NCI-H2227 (cell line): ENCODE measurements around the gene CTNNA3.

Source experiments
- DNase-seq: peaks from one replicate; lab custom pipeline; 2025; ENCODE audit not compliant: unreplicated experiment; lab: John Stamatoyannopoulos, UW

CTNNA3 gene

DNA sequence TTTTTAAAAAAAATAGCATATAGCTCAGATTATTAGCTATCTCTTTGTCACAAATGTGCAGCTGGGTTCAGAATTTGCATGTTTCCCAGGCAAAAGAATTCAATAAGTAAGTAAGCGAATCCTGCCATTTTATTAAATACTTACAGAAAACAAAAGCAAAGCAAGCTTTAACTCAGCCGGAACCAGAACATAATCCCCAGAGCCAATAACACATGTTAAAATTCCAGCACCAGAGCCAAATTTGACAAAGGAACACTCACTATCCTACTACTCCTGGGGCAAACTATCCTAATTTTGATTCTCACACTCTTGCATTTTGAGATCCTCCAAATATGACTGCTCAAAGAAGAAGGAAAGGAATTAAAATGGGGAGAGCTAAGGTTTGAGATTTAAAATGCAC is 737.5 kb downstream of the CTNNA3 start:
- DNase-seq = no peak

- no peak for DNase-seq
These were observed 744.1 kb downstream of the CTNNA3 start for GRCh38 chr10:66951896-66952295.

- DNase-seq = no peak
These were observed 752.4 kb downstream of the CTNNA3 start for GRCh38 chr10:66943590-66943989.

- no peak for DNase-seq
These were observed 753.6 kb downstream of the CTNNA3 start for GRCh38 chr10:66942407-66942806.

- peak; percentile 43 for DNase-seq
These were observed 754.5 kb downstream of the CTNNA3 start for GRCh38 chr10:66941491-66941890.

GRCh38 chr10:66940965-66941364 is 755.0 kb downstream of the CTNNA3 start:
- DNase-seq = no peak

DNA sequence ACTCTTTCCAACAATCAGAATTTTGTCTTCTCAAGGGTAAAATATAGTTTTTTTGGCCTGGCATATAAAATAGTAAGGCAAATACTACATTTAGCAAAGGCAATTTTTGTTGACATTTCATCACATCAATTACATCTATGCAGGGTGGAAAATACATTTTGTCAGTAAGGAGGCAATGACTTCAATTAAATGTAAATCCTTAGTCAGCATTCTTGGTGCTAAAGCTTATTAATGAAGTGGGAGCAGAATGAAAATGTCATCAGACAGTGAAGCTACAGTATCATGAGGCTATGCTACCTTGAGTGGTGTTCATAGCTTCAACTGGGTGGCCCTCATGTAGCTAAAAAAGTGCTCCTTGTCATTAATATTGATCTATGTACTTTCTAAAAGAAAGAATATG is 761.3 kb downstream of the CTNNA3 start:
- DNase-seq = no peak

DNA sequence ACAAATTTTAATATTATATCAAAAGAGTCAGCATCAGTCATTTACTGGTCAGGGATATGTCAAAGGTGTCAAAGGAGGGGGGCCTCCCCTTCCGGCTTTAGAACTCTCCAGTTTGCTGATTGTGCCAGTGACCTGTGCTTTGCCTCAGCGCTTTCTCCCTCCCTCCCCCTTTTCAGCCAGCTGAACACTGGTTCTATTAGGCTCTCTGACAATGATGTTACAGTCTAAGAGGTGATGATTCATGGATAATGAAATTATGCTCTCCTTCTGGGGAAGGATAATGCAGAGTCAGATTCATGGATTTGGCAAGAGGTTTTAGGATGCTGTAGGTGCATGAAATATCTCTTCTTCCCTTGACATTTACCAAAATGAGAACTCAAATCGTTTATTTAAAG is 764.0 kb downstream of the CTNNA3 start:
- DNase-seq = peak; percentile 37

GRCh38 chr10:66931340-66931948 is 764.6 kb downstream of the CTNNA3 start:
- peak; percentile 46 for DNase-seq

DNA sequence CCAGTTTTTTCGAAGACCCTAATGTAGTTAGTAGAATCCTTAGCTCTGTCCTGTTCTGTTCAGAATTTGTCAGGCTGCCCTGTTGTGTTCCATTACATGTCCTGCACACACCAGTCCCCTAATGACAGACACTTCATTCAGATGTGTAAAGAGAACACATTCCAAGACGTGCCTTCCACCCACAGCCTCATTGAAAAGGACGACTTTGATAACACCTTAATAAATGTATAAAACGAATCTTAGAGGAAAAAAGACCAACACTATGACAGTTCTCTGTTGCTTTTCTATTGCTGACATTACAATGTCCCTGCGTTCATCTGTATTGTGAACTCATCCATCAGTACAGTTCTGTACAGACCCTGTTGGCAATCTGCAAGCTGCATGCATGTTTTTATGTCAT is 766.6 kb downstream of the CTNNA3 start:
- DNase-seq = no peak

DNA sequence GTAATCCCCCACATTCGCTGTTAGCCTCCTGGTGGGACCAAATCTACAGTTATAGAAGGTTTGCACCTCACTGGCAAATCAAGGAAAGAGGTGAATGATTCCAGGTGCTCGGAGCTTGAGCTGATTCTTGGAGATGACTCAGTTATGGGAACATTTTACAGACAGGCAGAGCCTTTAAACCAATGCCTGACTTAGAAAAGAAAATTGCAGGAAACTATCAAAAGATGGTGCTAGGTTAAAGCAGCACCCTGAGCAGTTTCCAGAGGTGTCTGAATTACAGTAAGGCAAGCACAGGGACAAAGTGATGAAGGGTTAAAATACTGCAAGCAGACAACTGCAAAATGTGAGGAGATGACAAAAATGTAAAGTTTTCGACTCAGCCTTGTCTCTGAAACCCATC is 767.2 kb downstream of the CTNNA3 start:
- DNase-seq = no peak

DNA sequence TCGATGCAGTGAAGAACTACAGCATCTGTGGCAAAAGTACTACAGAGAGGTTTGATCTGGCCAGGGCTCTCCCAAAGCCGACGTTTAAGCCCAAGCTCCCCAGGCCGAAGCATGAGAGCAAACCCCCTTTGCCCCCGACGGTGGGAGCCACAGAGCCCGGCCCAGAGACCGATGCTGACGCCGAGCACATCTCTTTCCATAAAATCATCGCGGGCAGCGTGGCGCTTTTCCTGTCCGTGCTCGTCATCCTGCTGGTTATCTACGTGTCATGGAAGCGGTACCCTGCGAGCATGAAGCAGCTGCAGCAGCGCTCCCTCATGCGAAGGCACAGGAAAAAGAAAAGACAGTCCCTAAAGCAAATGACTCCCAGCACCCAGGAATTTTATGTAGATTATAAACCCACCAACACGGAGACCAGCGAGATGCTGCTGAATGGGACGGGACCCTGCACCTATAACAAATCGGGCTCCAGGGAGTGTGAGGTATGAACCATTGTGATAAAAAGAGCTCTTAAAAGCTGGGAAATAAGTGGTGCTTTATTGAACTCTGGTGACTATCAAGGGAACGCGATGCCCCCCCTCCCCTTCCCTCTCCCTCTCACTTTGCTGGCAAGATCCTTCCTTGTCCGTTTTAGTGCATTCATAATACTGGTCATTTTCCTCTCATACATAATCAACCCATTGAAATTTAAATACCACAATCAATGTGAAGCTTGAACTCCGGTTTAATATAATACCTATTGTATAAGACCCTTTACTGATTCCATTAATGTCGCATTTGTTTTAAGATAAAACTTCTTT is 767.8 kb downstream of the CTNNA3 start:
- DNase-seq = peak; percentile 37

GRCh38 chr10:66927251-66927935 is 768.6 kb downstream of the CTNNA3 start:
- DNase-seq = no peak

DNA sequence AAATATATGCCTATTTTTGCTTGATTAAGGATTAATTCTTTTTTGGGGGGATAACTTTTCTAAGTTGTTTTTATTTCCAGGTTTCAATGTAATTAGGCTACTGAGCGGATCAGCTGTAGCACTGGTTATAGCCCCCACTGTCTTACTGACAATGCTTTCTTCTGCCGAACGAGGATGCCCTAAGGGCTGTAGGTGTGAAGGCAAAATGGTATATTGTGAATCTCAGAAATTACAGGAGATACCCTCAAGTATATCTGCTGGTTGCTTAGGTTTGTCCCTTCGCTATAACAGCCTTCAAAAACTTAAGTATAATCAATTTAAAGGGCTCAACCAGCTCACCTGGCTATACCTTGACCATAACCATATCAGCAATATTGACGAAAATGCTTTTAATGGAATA is 769.2 kb downstream of the CTNNA3 start:
- no peak for DNase-seq

DNA sequence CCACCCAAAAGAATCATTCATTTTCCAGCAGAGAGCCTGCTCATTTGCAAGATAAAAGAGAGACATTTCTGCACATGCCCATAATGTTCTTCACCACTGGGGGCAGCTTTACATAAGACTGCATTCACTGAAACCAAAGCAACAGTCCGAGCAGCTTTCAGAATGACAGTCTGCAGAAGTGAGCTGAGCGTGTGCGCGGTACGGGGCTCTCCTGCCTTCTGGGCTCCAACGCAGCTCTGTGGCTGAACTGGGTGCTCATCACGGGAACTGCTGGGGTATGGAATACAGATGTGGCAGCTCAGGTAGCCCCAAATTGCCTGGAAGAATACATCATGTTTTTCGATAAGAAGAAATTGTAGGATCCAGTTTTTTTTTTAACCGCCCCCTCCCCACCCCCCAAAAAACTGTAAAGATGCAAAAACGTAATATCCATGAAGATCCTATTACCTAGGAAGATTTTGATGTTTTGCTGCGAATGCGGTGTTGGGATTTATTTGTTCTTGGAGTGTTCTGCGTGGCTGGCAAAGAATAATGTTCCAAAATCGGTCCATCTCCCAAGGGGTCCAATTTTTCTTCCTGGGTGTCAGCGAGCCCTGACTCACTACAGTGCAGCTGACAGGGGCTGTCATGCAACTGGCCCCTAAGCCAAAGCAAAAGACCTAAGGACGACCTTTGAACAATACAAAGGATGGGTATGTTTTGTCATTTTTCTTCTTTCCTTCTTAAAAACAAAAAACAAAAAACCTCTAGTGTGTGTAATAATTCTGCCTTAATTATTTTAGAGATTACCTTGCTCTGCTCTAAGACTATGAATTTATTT is 769.9 kb downstream of the CTNNA3 start, which contains the start of gene LRRTM3:
TSS of gene LRRTM3 (plus strand) at position 141 of the 820 bp plus-strand sequence.
- peak; percentile 82 for DNase-seq

GRCh38 chr10:66925373-66925772 is 770.6 kb downstream of the CTNNA3 start:
- no peak for DNase-seq

DNA sequence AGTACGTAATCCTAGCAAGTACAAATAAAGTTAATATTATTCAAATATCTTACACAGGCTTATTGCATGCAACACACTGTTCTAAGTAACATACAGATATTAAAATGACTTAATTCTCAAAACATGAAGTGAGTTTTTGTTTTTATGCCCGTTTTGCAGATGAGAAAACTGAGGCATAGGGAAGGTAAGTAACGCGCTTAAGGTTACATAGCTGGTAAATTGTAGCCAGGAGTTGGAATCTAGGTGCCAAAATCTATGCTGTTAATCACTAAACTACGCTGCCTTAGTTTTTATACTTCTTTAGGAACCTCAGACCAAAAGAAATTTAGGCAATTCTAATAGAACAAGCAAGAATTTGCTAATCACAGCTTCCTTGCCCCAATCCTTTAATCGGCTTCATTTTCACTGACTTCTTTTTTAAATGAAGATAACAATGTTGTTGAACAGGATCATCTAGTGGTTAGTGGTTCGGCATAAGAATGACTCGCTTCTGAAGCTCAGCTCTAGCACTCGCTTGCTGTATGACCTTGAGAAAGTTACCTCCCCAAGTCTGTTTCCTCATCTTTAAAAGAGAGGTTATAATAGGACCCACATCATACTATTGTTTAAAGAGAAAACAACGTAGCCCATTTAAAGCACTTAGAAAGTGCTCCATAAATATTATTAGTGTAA is 771.2 kb downstream of the CTNNA3 start:
- no peak for DNase-seq

DNA sequence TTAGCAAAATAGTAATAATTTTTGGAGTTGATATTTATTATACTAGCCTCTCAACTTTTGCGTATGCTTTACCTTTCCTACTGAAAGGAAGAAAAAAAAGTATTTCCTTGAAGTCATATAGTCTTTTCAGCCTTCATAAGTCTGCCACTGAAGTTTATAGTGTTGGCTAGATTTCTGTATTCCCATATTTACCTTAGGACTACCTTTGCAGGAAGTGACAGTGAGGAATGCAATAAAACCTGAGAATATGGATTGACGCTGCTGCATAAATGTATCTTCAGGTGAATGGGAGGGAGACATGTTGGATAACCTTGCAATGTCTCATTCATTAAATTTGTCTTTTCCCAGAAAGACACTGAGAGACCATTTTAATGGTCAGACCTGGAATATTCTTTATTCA is 776.7 kb downstream of the CTNNA3 start:
- no peak for DNase-seq

- no peak for DNase-seq
These were observed 778.9 kb downstream of the CTNNA3 start for GRCh38 chr10:66917104-66917503.

DNA sequence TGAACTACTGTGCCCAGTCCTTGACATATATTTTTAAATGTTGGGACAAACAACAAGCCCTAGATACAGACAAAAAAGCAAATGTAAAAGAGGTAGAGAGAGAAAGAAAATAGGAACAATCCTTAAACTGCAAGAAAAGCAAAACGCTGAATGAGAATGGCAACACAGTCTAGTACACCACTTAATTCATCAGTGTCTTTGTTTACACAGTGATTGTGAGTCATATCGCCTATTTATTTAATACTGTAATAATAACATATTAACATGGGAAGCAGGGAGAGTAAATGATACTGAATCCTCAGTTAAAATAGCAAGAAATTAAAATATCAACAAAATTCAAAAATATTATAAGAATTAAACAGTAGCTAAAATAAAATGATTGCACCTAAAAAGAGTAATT is 780.0 kb downstream of the CTNNA3 start:
- DNase-seq = no peak

- DNase-seq = no peak
These were observed 785.3 kb downstream of the CTNNA3 start for GRCh38 chr10:66910671-66911070.
